Suprapubic skin (tissue), 4 donors: Measurements from ENCODE around the gene CRYM.

Experiments used
- EP300 ChIP-seq: sonication (generic); formaldehyde crosslinking; IDR thresholded peaks from one replicate; pipeline ENCODE4 v1.6.1; 2017; ENCODE audit warnings: antibody characterized with exemption
- POLR2AphosphoS5 ChIP-seq, 3 donors: sonication (generic); formaldehyde crosslinking; IDR thresholded peaks; one replicate each; pipeline ENCODE4 v1.6.1; 2017; ENCODE audit warnings: antibody characterized with exemption in 3 of 3

DNA sequence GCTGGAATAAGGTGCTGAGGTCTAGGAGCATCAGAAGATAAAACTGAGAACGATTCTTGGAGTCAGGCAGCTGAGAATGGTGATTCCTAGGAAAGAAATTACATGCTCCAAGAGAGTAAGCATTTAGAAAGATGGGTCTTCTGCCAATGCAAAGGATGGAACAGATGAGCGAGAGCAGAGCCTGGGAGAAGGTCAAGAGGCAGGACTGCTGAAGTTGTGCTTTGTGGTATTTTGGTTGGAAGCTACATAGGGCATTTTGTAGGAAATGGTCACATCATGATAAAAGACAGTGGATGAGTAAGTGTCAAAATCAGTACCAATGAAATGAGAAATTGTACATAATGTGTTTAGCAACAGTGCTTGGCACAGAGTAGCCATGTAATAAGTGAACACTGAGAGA, 1.4 kb upstream of the CRYM start:
- no peak for TF ChIP-seq EP300
- TF ChIP-seq POLR2AphosphoS5 (IDR thresholded peaks at IDR 0.05): no peak
